Activated CD4-positive, alpha-beta T cell treated with anti-CD3 and anti-CD28 coated beads, Interleukin-2, Interleukin-4, amounts not matched to agents 100 ng/mL and 50 ng/mL, durations not matched to agents 16 hours and 8 hours (primary cell): ENCODE data around the gene TTBK2.

Experiments used
- DNase-seq: peaks from one replicate; pipeline ENCODE4 v3.0.0-alpha.2; 2020; ENCODE audit warnings: low spot score

The TTBK2 gene

DNA sequence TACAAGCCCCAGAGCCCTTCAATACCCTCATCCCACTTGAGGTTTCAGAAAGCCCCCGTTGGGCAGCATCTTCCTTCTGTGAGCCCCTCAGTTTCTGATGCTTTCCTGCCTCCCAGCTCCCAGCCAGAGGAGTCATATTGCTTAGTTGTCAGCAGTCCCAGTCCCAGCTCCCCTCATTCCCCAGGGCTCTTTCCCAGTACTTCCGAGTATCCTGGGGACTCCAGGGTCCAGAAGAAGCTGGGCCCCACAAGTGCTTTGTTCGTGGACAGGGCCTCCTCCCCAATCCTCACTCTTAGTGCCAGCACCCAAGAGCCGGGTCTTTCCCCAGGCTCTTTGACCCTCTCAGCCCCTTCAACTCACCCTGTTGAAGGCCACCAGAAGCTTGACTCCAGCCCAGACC, 227.6 kb downstream of the TTBK2 start:
- no peak for DNase-seq

DNA sequence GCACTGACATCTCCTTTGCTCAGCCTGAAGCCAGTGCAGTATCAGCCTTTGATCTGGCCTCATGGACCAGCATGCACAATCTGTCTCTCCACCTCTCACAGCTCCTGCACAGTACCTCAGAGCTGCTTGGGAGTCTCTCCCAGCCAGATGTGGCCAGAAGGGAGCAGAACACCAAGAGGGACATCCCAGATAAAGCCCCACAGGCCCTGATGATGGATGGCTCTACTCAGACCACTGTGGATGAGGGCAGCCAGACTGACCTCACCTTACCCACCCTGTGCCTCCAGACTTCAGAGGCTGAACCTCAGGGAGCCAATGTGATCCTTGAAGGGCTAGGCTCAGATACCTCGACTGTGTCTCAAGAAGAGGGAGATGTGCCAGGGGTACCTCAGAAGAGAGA, 228.0 kb downstream of the TTBK2 start:
- no peak for DNase-seq

DNA sequence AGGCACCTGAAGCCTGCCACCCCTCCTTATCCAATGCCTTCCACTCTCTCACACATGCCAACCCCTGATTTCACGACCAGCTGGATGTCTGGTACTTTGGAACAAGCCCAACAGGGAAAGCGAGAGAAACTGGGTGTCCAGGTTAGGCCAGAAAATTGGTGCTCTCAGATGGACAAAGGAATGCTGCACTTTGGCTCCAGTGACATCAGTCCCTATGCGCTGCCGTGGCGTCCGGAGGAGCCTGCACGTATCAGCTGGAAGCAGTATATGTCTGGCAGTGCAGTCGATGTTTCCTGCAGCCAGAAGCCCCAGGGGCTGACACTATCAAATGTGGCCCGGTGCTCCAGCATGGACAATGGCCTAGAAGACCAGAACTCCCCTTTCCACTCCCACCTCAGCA, 228.8 kb downstream of the TTBK2 start:
- DNase-seq, result no peak

DNA sequence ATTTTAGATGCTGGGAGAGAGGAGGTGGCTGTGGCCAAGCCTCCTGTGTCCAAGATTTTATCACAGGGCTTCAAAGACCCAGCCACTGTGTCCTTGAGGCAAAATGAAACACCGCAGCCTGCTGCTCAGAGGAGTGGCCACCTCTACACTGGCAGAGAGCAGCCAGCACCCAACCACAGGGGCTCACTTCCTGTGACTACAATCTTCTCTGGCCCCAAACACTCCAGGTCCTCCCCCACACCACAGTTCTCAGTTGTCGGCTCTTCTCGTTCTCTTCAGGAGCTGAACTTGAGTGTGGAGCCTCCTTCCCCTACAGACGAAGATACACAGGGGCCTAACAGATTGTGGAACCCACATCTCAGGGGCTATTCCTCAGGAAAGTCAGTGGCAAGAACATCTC, 229.3 kb downstream of the TTBK2 start:
- DNase-seq, result peak; percentile 15
